K562 (cell line): ENCODE measurements around the gene TALDO1. TPM values are rescaled to one million over a fixed set of nuclear protein-coding genes. Genes with fewer than 3 reads are reported as not detected.
A peak's percentile ranks its signal among the peaks of the same experiment; 100 is the strongest.

Source experiments
- CBX1 ChIP-seq: sonication (generic); IDR thresholded peaks from 2 replicates; pipeline ENCODE4 v1.6.1; 2016; ENCODE audit warnings: antibody characterized with exemption, low read depth, mild to moderate bottlenecking
- CEBPB ChIP-seq: fragments of 450-650 bp; IDR thresholded peaks from 2 replicates; pipeline ENCODE4 v1.6.1; 2016; ENCODE audit warnings: missing genetic modification characterization, missing compliant biosample characterization
- E2F3 ChIP-seq: fragments of 250-450 bp; sonication (Bioruptor Pico); IDR thresholded peaks from 2 replicates; pipeline ENCODE4 v1.4.0; 2020; ENCODE audit warnings: mild to moderate bottlenecking
- EGR1 ChIP-seq: fragments of 450-650 bp; conservative IDR thresholded peaks from 2 replicates; pipeline ENCODE4 v1.6.1; 2017; ENCODE audit warnings: mild to moderate bottlenecking
- ESRRA ChIP-seq: fragments of 450-650 bp; IDR thresholded peaks from 2 replicates; pipeline ENCODE4 v1.6.1; 2014; ENCODE audit warnings: low read depth, mild to moderate bottlenecking, moderate library complexity, borderline replicate concordance
- GMEB1 ChIP-seq: fragments of 250-450 bp; sonication (Bioruptor Pico); IDR thresholded peaks from 2 replicates; pipeline ENCODE4 v1.4.0; 2020; ENCODE audit warnings: mild to moderate bottlenecking
- MCM7 ChIP-seq, 2 experiments: fragments of 450-650 bp; IDR thresholded peaks; 2 replicates each; pipeline ENCODE4 v1.6.1; 2016 to 2018
- MYBL2 ChIP-seq, 2 experiments: fragments of 450-650 bp in 1 of 2; sonication (generic) in 1 of 2; formaldehyde crosslinking in 1 of 2; IDR thresholded peaks; 2 replicates each; pipeline versions ENCODE4 v1.6.1 to v1.8.1; 2017 to 2022; ENCODE audit warnings: borderline replicate concordance in 1 of 2, inconsistent platforms in 1 of 2, low read depth in 1 of 2, mild to moderate bottlenecking in 1 of 2, missing genetic modification reagents in 1 of 2, moderate library complexity in 1 of 2
- NFXL1 ChIP-seq: fragments of 450-650 bp; formaldehyde crosslinking; IDR thresholded peaks from 2 replicates; pipeline ENCODE4 v1.4.0; 2021; ENCODE audit warnings: mild to moderate bottlenecking
- NONO ChIP-seq, 2 experiments: fragments of 200-400 bp in 1 of 2; fragments of 450-650 bp in 1 of 2; formaldehyde crosslinking in 1 of 2; IDR thresholded peaks; 2 replicates each; pipeline ENCODE4 v1.6.1; 2017; ENCODE audit warnings: low read depth in 2 of 2, mild to moderate bottlenecking in 2 of 2, moderate library complexity in 2 of 2, low read length in 1 of 2
- NR2C2 ChIP-seq, 2 experiments: fragments of 200-800 bp in 1 of 2; sonication (Bioruptor generic) in 1 of 2; sonication (generic) in 1 of 2; formaldehyde crosslinking in 1 of 2; IDR thresholded peaks; 2 replicates each; pipeline versions ENCODE4 v1.6.1 to v1.8.0; 2016 to 2022; ENCODE audit warnings: mild to moderate bottlenecking in 1 of 2, missing compliant biosample characterization in 1 of 2, missing genetic modification characterization in 1 of 2, missing genetic modification reagents in 1 of 2
- NUFIP1 ChIP-seq: fragments of 450-650 bp; IDR thresholded peaks from 2 replicates; pipeline ENCODE4 v1.6.1; 2018; ENCODE audit not compliant: partially characterized antibody
- PHF8 ChIP-seq: fragments of 200-600 bp; sonication (generic); IDR thresholded peaks from 2 replicates; pipeline ENCODE4 v1.6.1; 2012; ENCODE audit warnings: mixed run types, mild to moderate bottlenecking, inconsistent platforms, low read length, moderate library complexity, borderline replicate concordance
- POU5F1 ChIP-seq: fragments of 150-350 bp; IDR thresholded peaks from 2 replicates; pipeline ENCODE4 v1.6.1; 2014; ENCODE audit warnings: borderline replicate concordance, low read length, low read depth, mild to moderate bottlenecking; ENCODE audit not compliant: partially characterized antibody
- RB1 ChIP-seq: fragments of 450-650 bp; IDR thresholded peaks from 2 replicates; pipeline ENCODE4 v1.6.1; 2017; ENCODE audit warnings: low read depth, mild to moderate bottlenecking
- SMC3 ChIP-seq: conservative IDR thresholded peaks from 2 replicates; pipeline ENCODE4 v1.6.1; 2011; ENCODE audit warnings: low read depth, low read length, improper control_type of control experiment; ENCODE audit not compliant: insufficient read depth
- SP1 ChIP-seq: sonication (generic); formaldehyde crosslinking; IDR thresholded peaks from 2 replicates; pipeline ENCODE4 v1.8.1; 2022; ENCODE audit warnings: mild to moderate bottlenecking, missing genetic modification reagents
- TFAP4 ChIP-seq: sonication (generic); formaldehyde crosslinking; IDR thresholded peaks from 2 replicates; pipeline ENCODE4 v1.8.0; 2022; ENCODE audit warnings: missing genetic modification reagents, mild to moderate bottlenecking, moderate library complexity, borderline replicate concordance
- THRA ChIP-seq: fragments of 450-650 bp; IDR thresholded peaks from 2 replicates; pipeline ENCODE4 v1.6.1; 2017; ENCODE audit warnings: mild to moderate bottlenecking, moderate library complexity
- TRIM25 ChIP-seq: fragments of 450-650 bp; IDR thresholded peaks from 2 replicates; pipeline ENCODE4 v1.7.0; 2016; ENCODE audit warnings: borderline replicate concordance
- ZNF695 ChIP-seq: fragments of 450-650 bp; formaldehyde crosslinking; IDR thresholded peaks from 2 replicates; pipeline ENCODE4 v1.4.0; 2020; ENCODE audit warnings: mild to moderate bottlenecking, moderate library complexity
- polyA plus RNA-seq, 8 experiments: library from polyadenylated mRNA; depleted of rRNA in 4 of 8; stranded (reverse) in 5 of 8; unstranded in 3 of 8; fragments of >200 nt; fragmentation: Nextera tagmentation in 2 of 8; fragmentation: Illumina TruSeq in 1 of 8; extraction: Ambion mirVana in 2 of 8; extraction: Trizol in 1 of 8; gene quantifications; 2 replicates each; pipeline versions ENCODE4 v1.2.1 to v1.2.3, GENCODE V29; 2011 to 2014; ENCODE audit warnings: inconsistent platforms in 1 of 8, missing spikeins in 1 of 8
- total RNA-seq, 7 experiments: library from RNA; depleted of rRNA in 6 of 7; stranded (reverse); fragments of >200 nt in 6 of 7; fragmentation: Illumina TruSeq in 2 of 7; extraction: Trizol in 2 of 7; gene quantifications; 2 replicates each; pipeline versions ENCODE4 v1.2.1 to v1.2.3, GENCODE V29; 2011 to 2021; ENCODE audit warnings: low replicate concordance in 1 of 7

The TALDO1 gene
- total and polyA plus RNA-seq, 9 of the 15 experiments (the other 6 are each of a cell fraction or from before 2014, with no cell fraction given): 260 to 541 (median 441) TPM

GRCh38 chr11:777288-778255, 30.3 kb downstream of the TALDO1 start, which contains the start of gene GATD1 (continued):
- TF ChIP-seq POU5F1 (no peak), EGR1 (peak; percentile 64), NONO (IDR thresholded peaks at IDR 0.05; ENCODE audit: low read depth in 2 of 2, low read length in 1 of 2) (peak; percentile 78 to 85), TRIM25 (no peak), NR2C2 (CRISPR knock-in tag; IDR thresholded peaks at IDR 0.05) (no peak), NR2C2 (tag; IDR thresholded peaks at IDR 0.05) (peak; percentile 56; the same call in 1 of the 2 replicates), MYBL2 (IDR thresholded peaks at IDR 0.05; ENCODE audit: low read depth) (no peak), MYBL2 (CRISPR knock-in tag; IDR thresholded peaks at IDR 0.05; ENCODE audit: borderline replicate concordance) (no peak), E2F3 (CRISPR knock-in tag) (no peak), RB1 (peak; percentile 86), MCM7 (IDR thresholded peaks at IDR 0.05) (no peak), TFAP4 (CRISPR knock-in tag) (peak; percentile 55; the same call in 1 of the 2 replicates), THRA (no peak), SMC3 (no peak), NFXL1 (no peak), NUFIP1 (no peak), ESRRA (peak; percentile 41; the same call in 1 of the 2 replicates), ZNF695 (CRISPR knock-in tag) (no peak), CEBPB (tag) (peak; percentile 58), CBX1 (peak; percentile 61; the same call in 1 of the 2 replicates), SP1 (no peak), GMEB1 (peak; percentile 44), PHF8 (peak; percentile 87; the same call in 1 of the 2 replicates)
